ENCODE data around the gene KCNJ10.

Gene KCNJ10

GRCh38 chr1:160043543-160043942 is 26.4 kb downstream of the KCNJ10 start:
- TF ChIP-seq, protein P1, sequence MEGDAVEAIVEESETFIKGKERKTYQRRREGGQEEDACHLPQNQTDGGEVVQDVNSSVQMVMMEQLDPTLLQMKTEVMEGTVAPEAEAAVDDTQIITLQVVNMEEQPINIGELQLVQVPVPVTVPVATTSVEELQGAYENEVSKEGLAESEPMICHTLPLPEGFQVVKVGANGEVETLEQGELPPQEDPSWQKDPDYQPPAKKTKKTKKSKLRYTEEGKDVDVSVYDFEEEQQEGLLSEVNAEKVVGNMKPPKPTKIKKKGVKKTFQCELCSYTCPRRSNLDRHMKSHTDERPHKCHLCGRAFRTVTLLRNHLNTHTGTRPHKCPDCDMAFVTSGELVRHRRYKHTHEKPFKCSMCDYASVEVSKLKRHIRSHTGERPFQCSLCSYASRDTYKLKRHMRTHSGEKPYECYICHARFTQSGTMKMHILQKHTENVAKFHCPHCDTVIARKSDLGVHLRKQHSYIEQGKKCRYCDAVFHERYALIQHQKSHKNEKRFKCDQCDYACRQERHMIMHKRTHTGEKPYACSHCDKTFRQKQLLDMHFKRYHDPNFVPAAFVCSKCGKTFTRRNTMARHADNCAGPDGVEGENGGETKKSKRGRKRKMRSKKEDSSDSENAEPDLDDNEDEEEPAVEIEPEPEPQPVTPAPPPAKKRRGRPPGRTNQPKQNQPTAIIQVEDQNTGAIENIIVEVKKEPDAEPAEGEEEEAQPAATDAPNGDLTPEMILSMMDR (IDR thresholded peaks at IDR 0.05; ENCODE audit: extremely low read depth, missing control alignments) = no peak
- no peak for DNase-seq (ENCODE audit: low spot score)

- TF ChIP-seq, protein P1 (IDR thresholded peaks at IDR 0.05; ENCODE audit: extremely low read depth, missing control alignments) = no peak
- DNase-seq (ENCODE audit: low spot score) = no peak
Measured at GRCh38 chr1:160040476-160040875, 29.5 kb downstream of the KCNJ10 start.

GRCh38 chr1:160032165-160032820 is 37.7 kb downstream of the KCNJ10 start:
- TF ChIP-seq, protein P1 (IDR thresholded peaks at IDR 0.05; ENCODE audit: extremely low read depth, missing control alignments) = no peak
- no peak for DNase-seq (ENCODE audit: low spot score)

DNA sequence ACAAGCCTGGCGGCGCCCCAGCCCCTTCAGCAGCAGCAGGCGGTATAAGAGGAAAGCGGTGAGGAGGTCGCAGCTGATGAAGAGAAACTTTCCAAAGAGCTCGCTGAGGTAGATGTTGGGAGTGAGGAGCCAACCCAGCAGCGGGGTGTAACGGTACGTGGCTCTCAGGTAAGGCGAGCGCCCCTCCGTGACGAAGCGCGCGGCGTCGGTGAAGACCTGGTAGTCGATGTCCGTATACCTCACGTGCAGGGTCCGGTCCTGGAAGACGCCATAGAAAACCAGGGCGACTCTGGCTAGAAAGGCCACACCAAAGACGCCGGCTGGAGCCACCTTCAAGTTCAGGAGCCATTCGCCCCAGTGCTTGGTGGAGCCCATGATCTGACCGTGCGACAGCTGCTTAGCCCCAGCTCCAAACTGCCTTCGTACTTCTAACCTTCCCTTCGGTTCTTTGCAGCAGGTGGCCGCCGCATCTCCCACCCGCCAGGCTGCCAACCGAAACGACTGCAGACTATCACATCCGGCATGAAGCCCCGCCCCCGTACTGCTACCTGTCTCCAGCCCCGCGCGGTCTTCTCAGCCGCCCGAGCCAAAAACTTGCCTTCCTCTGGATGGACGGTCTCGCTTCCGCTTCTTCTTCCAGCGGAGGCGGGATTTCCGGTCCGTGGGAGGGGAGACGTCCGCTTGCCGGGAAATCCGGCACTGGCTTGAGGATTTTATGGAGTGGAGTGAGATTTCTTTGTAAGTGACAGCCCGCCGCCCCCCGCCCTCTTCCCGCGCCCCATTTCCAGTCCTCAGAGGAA is 38.4 kb downstream of the KCNJ10 start, which contains the start of gene PIGM:
PIGM (minus strand) TSS at position 626 of the 800 bp plus-strand sequence; CDS start at position 375, 251 bp downstream.
- TF ChIP-seq, protein P1 (IDR thresholded peaks at IDR 0.05; ENCODE audit: extremely low read depth, missing control alignments) = no peak
- peak; percentile 89 for DNase-seq (ENCODE audit: low spot score)

- TF ChIP-seq, protein P1 (IDR thresholded peaks at IDR 0.05; ENCODE audit: extremely low read depth, missing control alignments) = no peak
- DNase-seq (ENCODE audit: low spot score) = no peak
Measured at GRCh38 chr1:160030657-160031364, 39.1 kb downstream of the KCNJ10 start.

DNA sequence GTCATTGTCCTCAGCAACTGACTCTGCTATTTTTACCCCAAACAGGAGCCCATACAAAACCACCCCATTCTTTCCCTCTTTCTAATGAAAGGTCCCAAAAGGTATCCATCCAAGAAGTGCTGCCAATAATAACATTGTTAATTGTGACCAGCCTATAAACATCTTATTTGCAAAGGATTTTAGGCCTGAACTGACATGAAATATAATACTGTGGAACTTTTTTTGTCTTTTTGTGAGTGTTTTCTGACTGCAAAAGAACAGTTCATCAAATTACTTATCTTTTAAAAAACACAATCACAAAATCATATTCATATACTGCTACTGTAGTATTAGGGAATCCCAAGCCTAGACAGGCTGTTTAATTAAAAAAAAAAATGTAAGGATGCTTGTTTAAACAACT is 41.5 kb downstream of the KCNJ10 start:
- DNase-seq (ENCODE audit: low spot score) = no peak
- TF ChIP-seq, protein P1 (IDR thresholded peaks at IDR 0.05; ENCODE audit: extremely low read depth, missing control alignments) = no peak

GRCh38 chr1:160025314-160025713 is 44.6 kb downstream of the KCNJ10 start:
- DNase-seq (ENCODE audit: low spot score) = no peak

More at GRCh38 chr1:160025314-160025713, 44.6 kb downstream of the KCNJ10 start:
- TF ChIP-seq, protein P1 (IDR thresholded peaks at IDR 0.05; ENCODE audit: extremely low read depth, missing control alignments) = no peak
